ENCODE results near the gene RABGAP1L.

RABGAP1L gene

GRCh38 chr1:174963529-174964125, 804.3 kb downstream of the RABGAP1L start:
- peaks cover 3% of the 10 kb centered on the region for H3K4me1 ChIP-seq
- H3K4me3 ChIP-seq (ENCODE audit: low read depth, low read length): no peak overlapping the region
- no peaks in the 10 kb centered on the region for H3K36me3 ChIP-seq
- no peaks in the 10 kb centered on the region for H3K27me3 ChIP-seq
- DNase-seq: peak; percentile 26
- TF ChIP-seq CTCF (IDR thresholded peaks at IDR 0.05; ENCODE audit: low read depth, low read length): no peak
- H3K9me3 ChIP-seq: no peaks in the 10 kb centered on the region

GRCh38 chr1:174964261-174964971, 805.1 kb downstream of the RABGAP1L start:
- H3K4me1 ChIP-seq: peaks cover 4% of the 10 kb centered on the region

GRCh38 chr1:174964972-174965361, 805.6 kb downstream of the RABGAP1L start:
- TF ChIP-seq CTCF (IDR thresholded peaks at IDR 0.05; ENCODE audit: low read depth, low read length): no peak
- DNase-seq: no peak
- Histone ChIP-seq H3K4me3 (ENCODE audit: low read depth, low read length) (no peak overlapping the region), H3K36me3 (no peaks in the 10 kb centered on the region), H3K9me3 (no peaks in the 10 kb centered on the region), H3K4me1 (peaks cover 7% of the 10 kb centered on the region), H3K27me3 (no peaks in the 10 kb centered on the region)

More at GRCh38 chr1:174964261-174964971, 805.1 kb downstream of the RABGAP1L start:
- TF ChIP-seq CTCF (IDR thresholded peaks at IDR 0.05; ENCODE audit: low read depth, low read length): no peak
- no peaks in the 10 kb centered on the region for H3K9me3 ChIP-seq
- H3K36me3 ChIP-seq: no peaks in the 10 kb centered on the region
- no peaks in the 10 kb centered on the region for H3K27me3 ChIP-seq
- DNase-seq: no peak
- H3K4me3 ChIP-seq (ENCODE audit: low read depth, low read length): no peak overlapping the region

- no peak for DNase-seq
- H3K27me3 ChIP-seq: no peaks in the 10 kb centered on the region
- no peaks in the 10 kb centered on the region for H3K9me3 ChIP-seq
- no peak for TF ChIP-seq CTCF (IDR thresholded peaks at IDR 0.05; ENCODE audit: low read depth, low read length)
- peaks cover 7% of the 10 kb centered on the region for H3K4me1 ChIP-seq
- H3K4me3 ChIP-seq (ENCODE audit: low read depth, low read length): no peak overlapping the region
- no peaks in the 10 kb centered on the region for H3K36me3 ChIP-seq
Measured at GRCh38 chr1:174965362-174966007, 806.2 kb downstream of the RABGAP1L start.

GRCh38 chr1:174966008-174966572, 806.8 kb downstream of the RABGAP1L start:
- TF ChIP-seq CTCF (IDR thresholded peaks at IDR 0.05; ENCODE audit: low read depth, low read length): no peak
- Histone ChIP-seq H3K4me3 (ENCODE audit: low read depth, low read length) (no peak overlapping the region), H3K4me1 (peaks cover 7% of the 10 kb centered on the region)

More at GRCh38 chr1:174966008-174966572, 806.8 kb downstream of the RABGAP1L start:
- Histone ChIP-seq H3K9me3 (no peaks in the 10 kb centered on the region), H3K27me3 (no peaks in the 10 kb centered on the region), H3K36me3 (no peaks in the 10 kb centered on the region)
- DNase-seq: no peak

Data from BE2C (cell line).